DMS153 treated with DMSO at 0.1 percent for 48 hours (cell line): ENCODE data around the gene ENGASE.

Experiments used
- DNase-seq: peaks from one replicate; lab custom pipeline; 2025; ENCODE audit not compliant: unreplicated experiment; lab: John Stamatoyannopoulos, UW

ENGASE gene

DNA sequence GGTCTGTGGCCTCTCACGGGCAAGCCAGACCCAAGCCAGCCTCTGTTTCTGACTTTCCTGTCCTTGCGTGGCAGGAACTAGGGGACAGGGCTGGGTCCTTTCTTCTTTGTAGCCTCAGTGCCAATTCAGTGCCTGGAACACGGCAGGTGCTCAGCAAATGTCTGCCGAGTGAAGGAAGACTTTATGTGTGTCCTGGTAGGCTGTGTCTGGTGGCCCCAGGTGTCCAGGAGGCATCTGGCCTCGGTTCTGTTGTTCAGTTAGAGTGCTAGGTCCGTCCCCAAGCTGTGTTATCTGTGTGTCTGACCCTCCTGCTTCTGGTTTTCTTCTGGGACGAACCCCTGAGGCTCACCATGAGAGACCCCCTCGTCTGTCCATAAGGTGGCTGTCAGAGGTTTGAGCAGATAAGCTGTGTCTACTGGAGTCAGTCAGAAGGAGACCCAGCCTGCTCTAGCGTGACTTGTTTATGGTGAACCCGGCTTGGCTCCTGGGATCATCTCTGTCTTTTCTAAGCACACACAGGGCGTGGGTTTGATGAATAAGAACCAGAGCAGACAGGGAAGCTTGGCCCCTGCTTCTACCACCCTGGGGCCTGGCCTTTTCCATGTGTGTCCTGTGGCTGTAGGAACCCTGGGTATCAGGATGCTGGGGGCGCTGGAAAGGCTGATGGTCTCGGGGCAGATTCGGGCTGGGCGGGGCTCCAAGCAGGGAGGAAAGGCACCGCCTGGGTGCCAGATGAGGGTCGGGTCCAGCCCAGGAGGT, 39.3 kb downstream of the ENGASE start:
- no peak for DNase-seq

DNA sequence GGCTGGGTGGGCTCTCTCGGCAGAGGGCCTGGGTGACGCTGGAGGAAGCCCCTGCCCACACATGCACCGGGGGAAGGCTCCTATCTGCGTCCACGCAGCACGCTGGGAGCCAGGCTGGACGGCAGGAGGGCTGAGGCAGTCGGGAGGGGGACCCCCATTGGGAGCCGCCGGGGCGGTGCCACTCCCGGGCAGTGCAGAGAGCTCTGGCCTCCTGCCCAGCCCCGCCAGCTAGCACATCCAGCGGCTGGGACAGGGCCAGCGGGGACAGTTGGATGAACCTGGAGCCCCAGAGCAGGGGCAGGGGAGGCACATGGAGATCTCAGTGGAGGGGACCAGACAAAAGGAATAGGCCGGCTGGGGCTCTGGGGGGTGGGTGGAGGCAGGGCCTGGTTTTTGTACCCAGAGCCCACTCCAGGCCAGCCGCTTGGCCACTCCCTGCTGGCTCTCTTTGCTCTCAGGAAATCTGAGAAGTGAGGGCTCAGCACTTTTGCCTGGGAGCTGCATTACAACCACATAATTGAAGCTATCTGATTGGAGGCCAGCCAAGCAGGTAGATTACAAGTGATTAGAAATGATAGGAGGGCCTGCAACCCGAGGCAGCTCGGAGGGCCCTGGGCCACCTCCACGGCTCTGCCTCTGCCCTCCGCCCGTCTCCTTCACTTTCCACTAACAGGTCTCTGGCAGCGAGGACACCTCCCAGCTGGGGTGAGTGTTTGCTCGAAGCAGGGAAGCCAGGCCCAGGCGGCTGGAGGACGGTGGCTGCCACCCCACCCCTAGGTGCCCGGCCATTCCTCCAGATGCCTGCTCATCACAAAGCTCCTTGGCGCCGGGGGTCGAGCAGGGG, 40.1 kb downstream of the ENGASE start:
- DNase-seq: peak; percentile 96

DNA sequence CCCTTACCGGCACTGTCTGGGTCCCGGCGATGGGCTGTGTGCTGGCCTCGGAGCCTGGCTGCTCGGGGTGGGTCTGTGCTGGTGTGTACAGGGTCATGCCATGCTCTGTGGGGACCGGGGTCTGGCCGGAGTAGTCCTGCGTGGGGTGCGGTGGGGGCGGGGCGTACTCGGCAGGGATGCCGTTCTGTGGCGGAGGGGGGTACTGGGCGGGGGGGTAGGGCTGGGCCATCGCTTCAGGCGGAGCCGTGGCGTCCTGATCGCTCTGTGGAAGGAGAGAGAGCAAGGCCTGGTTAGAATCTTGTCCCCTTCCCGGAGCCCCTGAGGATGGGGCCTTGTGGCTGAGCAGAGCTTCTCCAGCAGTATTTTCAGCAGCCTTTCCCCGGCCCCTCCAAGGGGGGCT, 40.9 kb downstream of the ENGASE start:
- DNase-seq: no peak

DNA sequence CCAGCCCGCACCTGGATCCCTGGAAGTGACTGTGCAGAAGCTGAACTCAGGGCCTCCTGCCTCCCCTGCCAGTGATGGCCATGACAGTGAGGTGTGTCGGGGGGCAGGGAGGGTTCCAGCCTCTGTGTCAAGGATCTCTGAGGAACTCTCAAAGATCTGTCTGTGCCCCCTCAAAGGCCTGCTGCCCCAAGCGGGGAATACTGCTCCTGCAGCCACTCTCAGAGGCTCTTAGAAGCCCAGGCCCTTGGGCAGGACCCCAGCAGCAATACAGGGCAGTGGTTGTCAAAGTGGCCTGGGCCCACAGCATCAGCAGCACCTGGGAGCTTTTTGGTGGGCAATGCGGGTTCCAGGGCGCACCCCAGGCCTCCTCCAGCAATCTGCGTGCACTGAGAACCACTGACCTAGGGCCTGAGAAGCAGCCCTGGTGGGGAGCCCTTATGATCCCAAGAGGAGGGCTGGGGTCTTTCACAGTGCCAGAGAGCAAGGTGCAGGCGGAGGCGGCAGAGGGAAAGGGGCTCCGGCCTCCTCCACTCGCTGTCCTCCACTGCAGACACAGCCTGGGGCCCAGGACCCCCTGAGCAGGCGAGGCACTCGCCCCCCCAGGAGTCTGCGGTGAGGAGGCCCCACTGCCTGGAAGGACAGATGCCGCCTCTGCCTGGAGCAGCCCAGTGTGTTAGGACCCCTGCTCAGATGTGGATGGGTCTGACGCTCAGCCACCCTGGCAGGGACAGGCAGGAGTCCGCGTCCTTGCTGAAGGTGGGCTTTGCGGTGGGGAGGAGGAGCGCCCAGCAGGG, 42.1 kb downstream of the ENGASE start:
- no peak for DNase-seq

DNA sequence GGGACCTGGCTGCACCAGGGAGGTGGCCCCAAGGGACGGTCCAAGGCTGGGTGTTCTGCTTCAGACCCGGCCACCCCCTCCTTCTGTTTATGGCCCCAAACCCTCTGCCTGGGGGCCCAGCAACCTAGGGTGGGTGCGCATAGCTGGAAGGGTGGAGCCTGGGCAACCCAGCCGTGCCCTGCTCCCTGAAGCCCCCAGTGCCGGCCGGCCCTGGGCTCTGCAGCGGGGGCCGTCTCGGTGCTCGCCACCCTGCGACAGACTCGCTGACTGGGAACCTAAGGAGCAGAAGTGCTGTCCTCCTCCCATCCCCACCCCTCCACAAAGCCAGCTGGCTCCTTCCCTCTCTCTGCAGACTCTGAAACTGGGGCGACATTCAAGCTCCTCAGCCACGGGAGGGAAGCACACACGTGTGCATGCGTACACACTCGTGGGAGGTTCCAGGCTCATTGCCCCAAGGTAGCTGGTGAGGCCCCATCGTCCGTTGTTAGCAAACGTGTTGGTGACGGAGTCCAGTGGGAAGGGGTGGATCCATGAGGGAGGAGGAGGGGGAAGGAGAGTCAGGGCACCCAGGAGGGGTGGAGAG, 43.4 kb downstream of the ENGASE start:
- no peak for DNase-seq

DNA sequence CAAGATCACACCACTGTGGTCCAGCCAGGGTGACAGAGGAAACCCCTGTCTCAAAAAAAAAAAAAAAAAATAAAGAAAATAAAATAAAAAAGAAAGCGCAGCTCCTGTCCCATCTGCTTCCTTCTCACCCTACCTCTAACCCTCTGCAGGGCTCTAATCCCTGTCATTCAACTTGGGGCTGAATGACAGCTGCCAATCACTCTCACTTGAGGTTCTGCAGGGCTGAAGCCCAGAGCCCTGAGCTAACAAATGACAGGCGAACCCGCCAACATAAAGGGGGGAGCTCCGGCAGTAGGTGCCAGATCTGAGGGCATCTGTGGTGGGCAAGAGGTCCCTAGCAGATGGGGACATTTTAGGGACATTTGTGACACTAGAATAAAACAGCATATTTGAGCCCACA, 44.3 kb downstream of the ENGASE start:
- no peak for DNase-seq

DNA sequence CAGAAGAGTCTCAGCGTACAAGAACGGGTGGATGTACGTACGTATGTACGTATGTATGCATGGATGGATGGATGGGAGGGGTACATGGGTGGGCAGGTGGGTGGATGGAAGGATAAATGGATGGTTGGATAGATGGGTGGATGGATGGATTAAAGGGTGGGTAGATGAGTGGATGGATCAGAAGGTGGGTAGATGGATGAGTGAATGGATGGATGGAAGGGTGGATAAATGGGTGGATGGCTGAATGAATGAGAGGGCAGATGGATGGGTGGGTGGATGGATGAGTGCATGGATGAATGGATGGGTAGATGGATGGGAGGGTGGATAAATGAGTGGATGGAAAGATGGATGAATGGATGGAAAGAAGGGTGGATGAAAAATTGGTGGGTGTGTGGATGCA, 45.6 kb downstream of the ENGASE start:
- no peak for DNase-seq

DNA sequence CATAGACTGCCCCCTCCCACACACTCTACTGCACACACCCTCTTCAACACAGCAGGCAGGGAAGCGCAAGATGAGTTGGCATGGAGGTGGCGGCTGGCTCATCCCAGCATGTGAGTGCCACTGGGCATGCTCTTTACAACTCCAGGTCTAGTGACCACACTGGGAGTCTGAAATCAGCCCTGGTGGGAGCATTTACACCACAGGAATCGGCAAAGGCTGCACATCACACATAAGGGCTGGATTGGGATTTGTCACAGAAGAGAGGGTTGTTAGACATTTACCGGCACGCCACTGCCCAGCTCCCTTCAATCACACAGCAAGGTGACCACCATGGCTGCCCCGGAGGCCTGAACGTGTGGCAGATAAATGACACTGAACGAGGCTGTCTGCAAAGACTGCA, 49.4 kb downstream of the ENGASE start:
- DNase-seq: no peak

DNA sequence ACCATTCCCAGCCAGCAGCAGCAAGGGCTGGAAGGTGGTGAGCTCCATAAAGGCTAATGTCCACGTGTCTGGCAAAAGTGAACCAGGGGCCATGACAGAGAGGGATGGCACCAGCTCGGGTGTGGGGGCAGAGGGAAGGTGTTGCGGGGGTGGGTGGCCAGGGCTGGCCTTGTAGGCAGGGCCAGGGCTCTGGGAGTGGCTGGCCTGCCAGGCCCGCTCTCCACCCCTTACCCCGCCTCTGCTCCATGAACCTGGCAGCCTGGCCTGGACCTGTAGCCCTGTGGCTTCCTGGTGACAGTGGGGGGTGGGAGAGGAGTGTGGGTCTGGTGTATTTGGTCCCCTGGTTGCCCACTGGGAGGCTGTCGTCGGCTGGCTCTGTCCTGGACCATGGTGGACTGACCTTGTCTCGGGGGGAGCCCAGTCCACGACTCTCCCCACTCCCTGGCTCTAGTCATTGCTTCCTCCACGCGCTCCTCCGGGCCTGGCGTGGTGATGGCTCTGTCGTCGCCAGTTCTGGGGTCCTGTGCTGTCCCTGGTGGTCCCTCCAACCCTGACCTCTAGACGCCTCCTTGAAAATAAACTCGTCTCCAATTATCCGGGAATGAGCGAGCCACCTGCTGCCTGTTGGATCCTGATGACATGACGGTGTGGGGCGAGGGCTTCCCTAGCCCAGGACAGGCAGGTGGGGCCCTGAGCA, 50.0 kb downstream of the ENGASE start:
- DNase-seq: no peak

DNA sequence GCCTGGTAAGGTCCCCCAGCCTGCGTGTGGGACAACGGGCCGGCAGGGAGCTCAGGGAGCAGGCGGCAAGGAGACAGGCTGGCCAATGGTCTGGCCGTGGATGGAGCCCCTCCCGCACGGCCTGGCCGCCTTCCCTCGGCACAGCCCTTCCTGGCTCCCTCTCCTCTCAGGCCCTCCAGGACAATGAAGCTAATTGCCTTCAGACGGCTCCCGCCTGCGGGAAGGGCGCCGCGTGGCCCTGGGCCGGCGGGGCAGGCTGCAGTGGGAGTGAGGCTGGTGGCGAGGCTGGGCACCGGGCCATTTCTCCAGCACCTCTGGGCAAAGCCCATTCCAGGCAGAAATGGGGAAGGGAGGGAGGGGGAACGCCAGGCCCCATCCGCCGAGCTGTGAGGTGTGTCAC, 50.9 kb downstream of the ENGASE start:
- DNase-seq: no peak

DNA sequence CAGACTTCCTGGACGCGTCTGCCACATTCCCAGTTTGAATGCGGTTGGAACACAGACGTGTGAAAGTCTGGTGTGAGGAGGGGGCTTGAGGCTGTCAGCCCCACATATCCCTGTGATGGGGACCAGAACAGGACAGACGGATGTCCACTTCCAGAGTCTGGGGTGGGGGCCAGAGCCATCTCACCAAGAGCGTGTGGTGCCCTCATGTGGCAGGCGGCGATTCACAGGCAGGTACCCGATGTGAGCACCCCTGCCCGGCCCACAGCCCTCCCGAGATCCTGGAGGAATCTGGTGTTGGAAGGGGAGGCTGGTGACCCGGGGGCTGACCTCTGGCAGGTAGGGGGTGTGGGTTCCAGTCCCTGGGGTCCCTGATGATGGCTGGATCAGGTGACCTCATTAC, 51.5 kb downstream of the ENGASE start:
- no peak for DNase-seq

DNA sequence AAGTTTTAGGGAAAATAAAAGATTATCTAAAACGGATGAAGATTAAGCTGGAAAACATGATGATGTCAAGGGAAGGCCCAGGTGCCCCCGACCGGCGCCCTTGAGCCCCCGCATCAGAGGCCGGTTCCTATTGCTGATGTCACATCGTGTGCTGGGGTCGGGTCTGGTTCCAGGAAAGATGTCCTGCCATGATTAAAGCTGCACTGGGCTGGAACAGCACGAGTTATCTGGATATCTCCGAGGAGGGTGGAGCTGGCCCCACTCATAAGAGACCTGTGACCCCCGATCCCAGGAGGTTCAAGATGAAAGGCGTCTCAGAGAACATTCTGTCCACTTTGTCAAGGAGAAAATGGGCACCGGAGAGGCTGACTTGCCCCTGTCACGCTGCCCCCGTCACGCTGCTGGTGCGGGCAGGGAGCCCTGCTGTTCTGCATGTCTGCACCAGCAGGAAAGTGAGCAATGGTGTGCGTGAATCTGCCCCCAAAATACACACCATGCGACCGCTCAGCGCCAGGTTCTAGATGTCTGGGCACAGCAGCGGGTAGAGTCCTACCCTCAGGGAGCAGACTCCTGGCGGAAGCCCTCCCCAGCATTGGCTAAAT, 53.0 kb downstream of the ENGASE start:
- DNase-seq: no peak

DNA sequence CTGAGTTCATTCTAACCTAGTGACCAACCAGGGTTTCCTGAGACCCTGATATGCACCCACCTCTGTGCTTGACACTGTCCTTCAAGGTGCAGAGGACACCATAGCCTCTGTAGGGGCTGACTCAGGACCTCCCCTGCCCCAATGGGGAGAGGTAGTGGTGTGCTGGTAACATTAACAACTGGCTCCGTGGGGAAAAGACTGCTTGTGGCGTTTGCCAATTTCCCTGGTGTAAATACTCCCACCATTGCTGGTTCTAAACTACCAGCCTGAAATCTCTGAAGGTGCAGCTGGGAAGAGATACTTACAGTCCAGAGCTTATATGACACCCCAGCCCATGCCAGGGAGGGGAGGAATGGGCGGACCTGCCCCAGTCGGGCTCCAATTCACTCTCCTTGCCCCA, 54.9 kb downstream of the ENGASE start:
- no peak for DNase-seq

DNA sequence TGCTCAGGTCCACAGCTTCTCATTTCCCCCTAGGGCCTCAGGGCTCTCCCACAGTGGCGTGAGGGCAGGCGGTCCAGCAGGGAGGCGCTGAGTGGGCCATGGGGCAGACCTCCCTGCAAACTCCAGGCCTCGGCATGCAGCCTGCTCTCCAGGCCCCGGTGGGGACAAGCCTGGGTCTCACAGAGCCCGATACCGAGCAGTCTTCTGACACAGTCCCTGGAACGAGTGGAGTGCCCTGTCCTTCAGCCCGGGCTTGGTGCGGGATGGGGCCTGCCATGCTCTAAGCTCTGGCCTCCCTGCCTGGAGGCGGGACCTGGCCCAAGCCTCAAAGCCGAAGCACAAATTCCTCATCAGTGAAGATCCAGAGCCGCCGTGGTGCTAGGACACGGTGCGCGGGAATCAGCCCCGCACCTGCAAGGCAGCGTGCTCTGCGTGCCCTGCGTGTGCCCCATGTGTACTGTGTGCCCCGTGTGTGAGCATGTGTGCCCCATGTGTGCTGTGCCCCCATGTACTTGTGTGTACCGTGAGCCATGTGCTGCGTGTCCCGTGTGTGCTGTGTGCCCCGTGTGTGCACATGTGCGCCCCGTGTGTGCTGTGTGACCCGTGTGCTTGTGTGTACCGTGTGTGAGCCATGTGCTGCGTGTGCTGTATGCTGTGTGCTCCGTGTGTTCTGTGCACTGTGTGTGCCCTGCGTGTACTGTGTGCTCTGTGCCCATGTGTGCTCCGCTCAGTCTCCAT, 56.1 kb downstream of the ENGASE start:
- DNase-seq: no peak

DNA sequence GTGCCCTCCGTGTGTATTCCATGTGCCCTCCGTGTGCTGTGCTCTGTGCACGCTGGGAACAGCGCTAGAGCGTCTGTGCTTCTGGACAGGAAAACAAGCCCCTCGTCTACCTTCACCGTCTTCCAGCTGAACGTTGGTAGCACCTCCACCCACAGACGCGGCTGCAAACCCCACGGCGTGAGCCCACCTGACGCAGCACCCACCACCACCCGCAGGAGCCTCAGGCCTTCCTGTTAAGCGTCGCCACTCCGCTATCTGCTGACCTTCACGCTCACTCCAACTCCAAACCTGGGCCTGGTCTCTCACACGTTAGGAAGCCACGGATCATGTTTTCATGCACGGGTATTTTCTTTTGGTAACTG, 56.6 kb downstream of the ENGASE start:
- no peak for DNase-seq

DNA sequence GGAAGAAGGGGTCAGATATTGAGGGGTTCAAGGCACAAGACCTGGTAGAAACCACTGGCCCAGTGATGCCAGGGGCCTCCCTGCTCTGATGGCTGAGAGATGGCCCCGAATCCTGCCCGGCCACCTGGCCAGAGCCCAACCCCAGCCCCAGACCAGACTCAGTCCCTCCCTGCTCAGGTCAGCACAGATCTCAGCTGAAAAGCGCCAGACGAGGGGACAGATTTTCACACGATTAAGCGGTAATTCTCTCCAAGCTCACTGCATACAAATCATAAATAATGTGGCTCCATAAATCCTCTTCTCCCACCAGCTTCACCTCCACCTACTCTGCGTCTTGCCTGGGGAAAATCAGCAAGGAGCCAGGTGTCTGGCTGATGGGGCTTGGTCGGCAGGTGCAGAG, 57.1 kb downstream of the ENGASE start:
- no peak for DNase-seq

DNA sequence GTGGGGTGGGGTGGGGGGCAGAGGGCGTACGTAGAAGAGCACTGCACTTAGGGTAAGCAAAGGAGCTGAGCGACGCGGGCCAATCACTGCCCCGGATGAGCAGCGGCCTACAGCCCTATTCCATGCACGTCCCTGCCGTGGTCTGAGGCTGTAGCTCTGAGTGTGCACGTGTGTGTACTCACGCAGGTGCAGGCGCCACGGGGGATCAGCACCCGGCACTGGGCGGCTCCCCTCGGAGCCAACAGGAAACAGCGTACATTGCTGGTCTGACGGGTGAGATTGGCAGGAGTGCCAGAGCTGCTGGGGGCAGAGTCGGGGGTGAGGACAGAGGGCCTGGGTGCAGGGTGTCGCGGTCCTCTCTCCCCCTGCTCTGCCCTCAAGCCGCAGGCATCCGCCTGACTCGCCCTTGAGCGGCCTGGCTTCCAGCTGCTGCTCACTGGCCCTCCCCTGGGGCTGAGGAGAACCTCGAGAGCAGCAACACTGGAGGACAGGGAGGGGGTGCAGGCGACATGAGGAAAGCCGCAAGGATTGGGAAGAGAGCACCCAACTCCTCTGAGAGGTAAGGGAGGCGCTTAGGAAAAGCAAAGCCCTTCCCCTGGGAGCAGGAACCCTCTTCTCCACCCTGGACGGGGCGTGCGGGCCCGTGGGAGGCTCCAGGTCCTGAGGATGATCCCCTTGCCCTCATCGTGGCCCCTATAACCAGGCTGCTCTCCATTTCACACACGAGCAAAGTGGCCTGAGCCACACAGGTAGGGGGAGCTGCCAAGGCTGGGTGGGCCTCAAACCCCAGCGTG, 57.8 kb downstream of the ENGASE start:
- peak; percentile 59 for DNase-seq

DNA sequence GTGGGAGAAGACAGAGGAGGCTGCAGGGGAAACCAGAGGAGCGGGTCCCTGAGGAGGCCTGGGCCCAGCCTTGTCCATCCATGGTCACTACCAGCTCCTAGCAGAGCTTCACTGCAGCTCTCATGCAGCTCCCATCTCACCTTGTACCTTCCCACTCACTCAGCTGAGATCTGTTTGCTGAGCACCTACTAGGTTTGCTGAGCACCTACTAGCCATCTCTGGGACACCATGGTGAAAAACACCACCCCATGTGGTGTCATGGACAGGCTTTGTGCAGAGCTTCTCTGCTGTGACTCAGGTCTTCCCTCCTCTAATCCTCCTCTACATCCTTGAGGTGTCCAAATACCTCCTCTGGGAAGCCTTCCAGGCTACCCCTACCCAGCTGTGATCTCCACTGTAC, 58.6 kb downstream of the ENGASE start:
- DNase-seq: no peak

DNA sequence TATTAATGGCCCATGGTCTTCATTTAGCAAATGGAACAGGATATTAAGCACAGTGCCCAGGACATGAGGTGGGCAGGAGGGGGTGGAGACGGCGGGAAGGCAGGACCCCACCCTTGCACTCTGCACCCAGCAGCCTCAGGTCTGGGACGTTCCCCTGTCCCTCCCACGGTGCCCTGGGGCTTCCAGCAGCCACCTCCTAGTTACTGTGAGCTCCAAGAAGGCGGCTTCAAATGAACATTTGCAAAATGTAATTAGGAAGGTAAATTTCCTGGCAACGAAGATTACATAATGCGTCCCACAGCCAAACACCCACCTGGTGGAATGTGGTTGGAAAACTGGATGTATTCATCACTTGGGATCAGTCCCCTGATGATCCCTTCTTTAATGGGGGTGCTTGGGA, 59.4 kb downstream of the ENGASE start:
- DNase-seq: no peak
